Upper lobe of right lung (tissue), 1 donor: Measurements from ENCODE around the gene COA8. TPM values are rescaled to one million over a fixed set of nuclear protein-coding genes. Genes with fewer than 3 reads are reported as not detected.

Experiments
- ATAC-seq: fragments of 200-7000 bp; cut with Tn5 transposase; one replicate; pipeline ENCODE4 v1.9.1; 2020; ENCODE audit warnings: mild to moderate bottlenecking, moderate library complexity
- DNase-seq: peaks from one replicate; pipeline ENCODE4 v3.0.0-alpha.2; 2020
- H3K27ac ChIP-seq: fragments of 200-600 bp; one replicate; pipeline ENCODE4 v1.8.0; 2022
- H3K27me3 ChIP-seq: fragments of 200-600 bp; one replicate; pipeline ENCODE4 v1.8.0; 2022; ENCODE audit warnings: mild to moderate bottlenecking
- H3K36me3 ChIP-seq: fragments of 200-600 bp; one replicate; pipeline ENCODE4 v1.8.0; 2022
- H3K4me1 ChIP-seq: fragments of 200-600 bp; one replicate; pipeline ENCODE4 v1.8.0; 2022
- H3K4me3 ChIP-seq: fragments of 200-600 bp; one replicate; pipeline ENCODE4 v1.8.0; 2022; ENCODE audit warnings: mild to moderate bottlenecking
- H3K9me3 ChIP-seq: fragments of 200-600 bp; one replicate; pipeline ENCODE4 v1.8.0; 2022
- intact Hi-C: fragments of 100-400 bp; cut with DNase I; formaldehyde crosslinking; loops from one replicate; pipeline ENCODE4 v1.11.0; 2022
- total RNA-seq: library from RNA; stranded (reverse); fragmentation: NEBNext Ultra II Directional; extraction: Animal tissue kit (Norgen Biotek cat#: 25700); gene quantifications from one replicate; pipeline ENCODE4 v1.2.1, GENCODE V29; 2021
- TF ChIP-seq, protein P1 (sequence below): fragments of 200-600 bp; IDR thresholded peaks from one replicate; pipeline ENCODE4 v1.8.0; 2022; ENCODE audit warnings: antibody characterized with exemption
- donor health status: DM: no; HTN: yes; CAD: no; lungs with severe emphysema.

Gene COA8
- total RNA-seq, 1 donor from 2014 or later, result 29.7 TPM

DNA sequence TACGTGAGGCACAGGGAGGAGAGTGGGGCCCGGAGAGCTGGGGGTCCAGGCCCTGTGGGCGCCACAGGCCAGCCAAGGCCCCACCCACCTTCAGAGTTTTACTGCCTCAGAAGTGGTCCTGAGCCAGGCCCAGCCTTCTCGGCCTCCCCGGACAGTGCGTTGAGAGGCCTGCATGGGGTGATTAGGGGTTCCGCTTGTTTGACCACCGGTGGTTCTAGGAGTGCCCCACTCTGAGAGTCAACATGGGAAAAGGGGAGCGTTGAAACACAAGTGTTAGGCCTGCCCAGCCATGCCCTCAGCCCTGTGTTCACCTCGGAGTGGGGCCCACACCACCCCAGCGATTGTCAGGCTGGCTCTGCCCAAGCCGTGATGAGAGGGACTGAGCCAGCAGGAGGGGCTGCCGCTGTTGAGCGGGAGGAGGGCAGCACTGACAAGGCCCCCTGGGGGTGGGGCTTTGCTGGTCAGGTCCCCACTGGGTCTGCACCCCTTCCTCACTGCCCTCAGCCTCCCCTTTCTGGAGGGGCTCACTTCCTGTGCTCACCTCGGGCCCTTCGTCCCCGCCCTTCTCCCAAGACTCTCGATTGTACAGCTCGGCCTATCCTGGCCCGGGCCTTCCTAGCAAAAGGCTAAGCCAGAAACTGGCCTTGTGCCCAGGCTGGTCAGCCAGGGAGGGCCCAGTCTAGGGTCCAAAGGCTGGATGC, 44.9 kb upstream of the COA8 start:
- DNase-seq (peak; percentile 73), ATAC-seq (no peak)
- TF ChIP-seq, protein P1, sequence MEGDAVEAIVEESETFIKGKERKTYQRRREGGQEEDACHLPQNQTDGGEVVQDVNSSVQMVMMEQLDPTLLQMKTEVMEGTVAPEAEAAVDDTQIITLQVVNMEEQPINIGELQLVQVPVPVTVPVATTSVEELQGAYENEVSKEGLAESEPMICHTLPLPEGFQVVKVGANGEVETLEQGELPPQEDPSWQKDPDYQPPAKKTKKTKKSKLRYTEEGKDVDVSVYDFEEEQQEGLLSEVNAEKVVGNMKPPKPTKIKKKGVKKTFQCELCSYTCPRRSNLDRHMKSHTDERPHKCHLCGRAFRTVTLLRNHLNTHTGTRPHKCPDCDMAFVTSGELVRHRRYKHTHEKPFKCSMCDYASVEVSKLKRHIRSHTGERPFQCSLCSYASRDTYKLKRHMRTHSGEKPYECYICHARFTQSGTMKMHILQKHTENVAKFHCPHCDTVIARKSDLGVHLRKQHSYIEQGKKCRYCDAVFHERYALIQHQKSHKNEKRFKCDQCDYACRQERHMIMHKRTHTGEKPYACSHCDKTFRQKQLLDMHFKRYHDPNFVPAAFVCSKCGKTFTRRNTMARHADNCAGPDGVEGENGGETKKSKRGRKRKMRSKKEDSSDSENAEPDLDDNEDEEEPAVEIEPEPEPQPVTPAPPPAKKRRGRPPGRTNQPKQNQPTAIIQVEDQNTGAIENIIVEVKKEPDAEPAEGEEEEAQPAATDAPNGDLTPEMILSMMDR, result no peak
- Histone ChIP-seq H3K36me3 (no peaks in the 10 kb centered on the region), H3K27ac (peak overlapping the region; percentile 24), H3K4me3 (no peak overlapping the region), H3K27me3 (no peaks in the 10 kb centered on the region), H3K4me1 (peaks cover 57% of the 10 kb centered on the region), H3K9me3 (no peaks in the 10 kb centered on the region)
- intact Hi-C loops, result no loop called here

DNA sequence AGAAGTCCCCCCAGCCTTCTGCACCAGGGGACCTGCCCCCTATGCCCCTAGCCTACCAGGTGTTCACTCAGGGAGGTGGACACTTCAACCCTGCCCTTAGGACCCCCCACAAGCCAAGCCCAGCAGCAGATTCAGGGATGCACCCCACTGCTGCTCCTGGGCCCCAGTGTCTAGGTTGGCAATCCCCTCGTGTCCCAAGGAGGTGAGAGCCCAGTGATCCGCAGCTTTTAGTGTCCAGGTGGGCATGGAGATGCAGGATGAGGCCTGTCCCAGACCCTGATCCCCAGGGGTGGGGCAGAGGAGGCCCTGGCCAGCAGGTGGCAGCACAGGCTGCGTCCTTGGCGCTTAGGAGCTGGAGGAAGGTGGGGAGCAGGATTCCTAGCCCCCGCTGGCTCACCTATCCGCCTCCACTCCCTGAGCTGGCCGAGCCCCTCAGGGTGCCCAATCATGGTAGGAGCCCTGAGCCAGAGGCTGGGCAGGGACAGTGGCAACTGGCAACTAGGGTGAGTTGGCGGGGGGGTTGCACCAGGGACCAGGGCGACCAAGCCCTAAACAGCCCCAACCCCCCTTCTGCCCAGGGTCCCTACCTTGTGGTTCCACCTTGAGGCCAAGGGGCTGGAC, 44.2 kb upstream of the COA8 start:
- H3K36me3 ChIP-seq, result no peaks in the 10 kb centered on the region
- DNase-seq, result peak; percentile 87
- TF ChIP-seq, protein P1, result peak; percentile 86
- intact Hi-C loops, result no loop called here
- no peaks in the 10 kb centered on the region for H3K27me3 ChIP-seq
- peaks cover 54% of the 10 kb centered on the region for H3K4me1 ChIP-seq
- H3K9me3 ChIP-seq, result no peaks in the 10 kb centered on the region
- ATAC-seq, result peak; percentile 48
- H3K27ac ChIP-seq, result peak overlapping the region; percentile 24
- no peak overlapping the region for H3K4me3 ChIP-seq

- Histone ChIP-seq H3K9me3 (no peaks in the 10 kb centered on the region), H3K4me1 (peaks cover 47% of the 10 kb centered on the region), H3K27me3 (no peaks in the 10 kb centered on the region), H3K36me3 (no peaks in the 10 kb centered on the region), H3K27ac (peak overlapping the region; percentile 24), H3K4me3 (no peak overlapping the region)
- TF ChIP-seq, protein P1, result no peak
- ATAC-seq (no peak), DNase-seq (peak; percentile 64)
- intact Hi-C loops, result no loop called here
These were observed 43.5 kb upstream of the COA8 start for GRCh38 chr14:103519043-103519836.

GRCh38 chr14:103519837-103520212, 42.9 kb upstream of the COA8 start:
- no peaks in the 10 kb centered on the region for H3K9me3 ChIP-seq
- H3K4me3 ChIP-seq, result no peak overlapping the region
- DNase-seq, result peak; percentile 71
- no peaks in the 10 kb centered on the region for H3K27me3 ChIP-seq
- TF ChIP-seq, protein P1, result no peak
- ATAC-seq, result no peak
- no peaks in the 10 kb centered on the region for H3K36me3 ChIP-seq
- H3K27ac ChIP-seq, result peak overlapping the region; percentile 24
- peaks cover 51% of the 10 kb centered on the region for H3K4me1 ChIP-seq
- intact Hi-C loops, result no loop called here

DNA sequence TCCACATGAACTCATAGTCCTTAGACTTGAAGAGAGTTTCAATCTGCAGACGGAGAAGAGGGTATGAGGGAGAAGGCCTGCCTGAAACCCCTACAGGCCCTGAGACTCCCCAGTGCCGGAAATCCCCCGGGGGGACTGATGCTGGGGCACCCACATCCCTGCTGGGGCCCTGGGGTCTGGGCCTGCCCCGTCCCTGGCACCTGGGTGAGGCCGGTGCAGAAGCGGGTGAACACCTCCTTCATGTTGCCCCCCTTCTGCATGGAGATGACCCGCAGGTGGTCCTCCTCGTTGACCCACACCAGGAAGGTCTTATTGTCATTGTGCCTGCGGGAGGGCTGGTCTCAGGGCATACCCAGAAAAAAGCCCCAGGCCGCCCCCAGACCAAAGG, 42.5 kb upstream of the COA8 start:
- intact Hi-C loops, result no loop called here
- Histone ChIP-seq H3K36me3 (no peaks in the 10 kb centered on the region), H3K9me3 (no peaks in the 10 kb centered on the region), H3K27ac (peak overlapping the region; percentile 84), H3K4me1 (peaks cover 51% of the 10 kb centered on the region), H3K27me3 (no peaks in the 10 kb centered on the region), H3K4me3 (peak overlapping the region; percentile 69)
- no peak for DNase-seq
- ATAC-seq, result no peak
- TF ChIP-seq, protein P1, result no peak
